Gastrocnemius medialis (tissue), 4 donors: ENCODE data around the gene SHROOM3. TPM values are rescaled to one million over a fixed set of nuclear protein-coding genes. Genes with fewer than 3 reads are reported as not detected.

Source experiments
- ATAC-seq, 2 donors: fragments of 150-250 bp; one replicate each; pipeline ENCODE4 v1.9.1; 2016
- DNase-seq, 2 donors: peaks; one replicate each; pipeline ENCODE4 v3.0.0-alpha.2; 2019
- H3K27ac ChIP-seq, 4 donors: fragments of 200-600 bp; sonication (generic); 1 replicate in 1 of 4; 2 replicates in 3 of 4; pipeline ENCODE4 v1.5.1; 2016 to 2018; ENCODE audit warnings: mild to moderate bottlenecking in 2 of 4, moderate library complexity in 1 of 4
- H3K27me3 ChIP-seq, 3 donors: fragments of 200-600 bp; sonication (generic) in 2 of 3; 1 replicate in 1 of 3; 2 replicates in 2 of 3; pipeline versions ENCODE4 v1.5.1 to v1.6.0; 2016 to 2019; ENCODE audit warnings: mild to moderate bottlenecking in 1 of 3, moderate library complexity in 1 of 3
- H3K36me3 ChIP-seq, 2 donors: fragments of 200-600 bp; sonication (generic) in 1 of 2; one replicate each; pipeline ENCODE4 v1.5.1; 2017 to 2018
- H3K4me1 ChIP-seq, 2 donors: fragments of 200-600 bp; sonication (generic) in 1 of 2; one replicate each; pipeline ENCODE4 v1.5.1; 2016 to 2017; ENCODE audit warnings: mild to moderate bottlenecking in 2 of 2
- H3K4me3 ChIP-seq, 4 donors: fragments of 200-600 bp; sonication (generic) in 3 of 4; 1 replicate in 1 of 4; 2 replicates in 3 of 4; pipeline ENCODE4 v1.5.1; 2016 to 2019; ENCODE audit warnings: mild to moderate bottlenecking in 2 of 4
- H3K9me3 ChIP-seq, 3 donors: fragments of 200-600 bp; sonication (generic) in 2 of 3; 1 replicate in 1 of 3; 2 replicates in 2 of 3; pipeline ENCODE4 v1.5.1; 2016 to 2019
- POLR2A ChIP-seq, 2 donors: fragments of 450-650 bp; IDR thresholded peaks; one replicate each; pipeline ENCODE4 v1.6.1; 2017; ENCODE audit warnings: antibody characterized with exemption in 2 of 2, mild to moderate bottlenecking in 2 of 2, moderate library complexity in 2 of 2
- in situ Hi-C, 4 donors: fragments of 200-750 bp; cut with MboI; loops; one replicate each; pipeline versions ENCODE4 v1.15.0 to v1.8.0; 2017; ENCODE audit warnings: low sequenced_read_pairs in 4 of 4
- intact Hi-C: fragments of 100-400 bp; cut with DNase I; formaldehyde crosslinking; loops from one replicate; pipeline ENCODE4 v1.15.1; 2023; ENCODE audit warnings: low total_unique reads
- total RNA-seq, 4 donors: library from RNA; depleted of rRNA; stranded (reverse); fragments of >200 nt; gene quantifications; one replicate each; pipeline versions ENCODE4 v1.1.0 to v1.2.3, GENCODE V29; 2016
- TF ChIP-seq, protein P1 (sequence below), 5 experiments: fragments of 450-650 bp in 3 of 5; fragments of 200-600 bp in 2 of 5; sonication (generic) in 2 of 5; IDR thresholded peaks in 4 of 5; conservative IDR thresholded peaks in 1 of 5; 1 replicate in 4 of 5; 2 replicates in 1 of 5; pipeline ENCODE4 v1.5.1; 2016 to 2019; ENCODE audit warnings: antibody characterized with exemption in 5 of 5, mild to moderate bottlenecking in 3 of 5, moderate library complexity in 3 of 5

SHROOM3 gene
- total RNA-seq, 4 donors from 2014 or later, result 0.20 to 1.7 (median 0.98) TPM

DNA sequence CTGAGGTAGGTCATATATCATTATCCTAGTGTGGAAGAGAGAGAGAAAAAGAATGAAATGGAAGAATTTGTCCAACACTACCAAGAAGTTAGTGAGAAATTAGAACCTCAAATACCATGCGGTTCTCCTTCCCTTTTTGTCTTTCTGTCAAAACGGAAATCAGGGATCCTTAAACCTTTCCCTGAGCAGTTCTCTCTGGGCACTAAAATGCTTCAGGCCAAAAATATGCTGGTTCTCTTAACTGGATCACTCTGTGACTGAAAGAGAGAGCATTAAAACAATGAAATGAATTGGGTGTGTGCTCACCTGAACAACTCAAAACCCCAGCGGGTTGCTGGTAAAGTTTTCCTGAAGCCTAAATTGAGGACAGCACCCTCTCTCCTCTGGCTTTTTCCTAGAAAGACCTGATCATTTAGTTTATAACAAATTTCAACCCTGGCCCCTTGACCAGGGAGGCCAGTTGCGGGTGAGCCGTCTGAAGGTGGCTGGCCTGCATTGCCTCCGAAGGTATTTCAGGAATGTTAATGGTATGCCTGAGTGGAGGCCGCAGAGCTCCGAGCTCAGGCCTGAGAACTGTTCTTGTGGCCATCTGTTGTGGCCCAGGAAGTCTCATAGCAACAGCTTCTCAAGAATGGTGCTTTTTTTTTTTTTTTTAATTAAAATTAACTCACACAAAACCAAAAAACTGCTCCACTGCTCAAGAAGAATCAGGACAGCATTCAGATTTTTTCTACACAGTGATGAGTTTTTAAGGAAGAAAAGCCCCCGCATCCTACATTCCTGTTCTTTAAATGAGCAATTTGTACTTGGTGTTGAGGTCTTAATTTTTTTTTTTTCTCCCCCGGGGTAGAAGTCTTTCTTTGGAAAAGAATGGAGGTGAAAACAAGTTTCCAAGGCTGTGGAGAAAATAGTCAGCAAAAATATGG is 155.1 kb downstream of the SHROOM3 start:
- Histone ChIP-seq H3K36me3 (no peaks in the 10 kb centered on the region), H3K27me3 (peaks cover 0 to 2% (median 0%) of the 10 kb centered on the region in 3 donors), H3K9me3 (no peaks in the 10 kb centered on the region), H3K27ac (no peak overlapping the region), H3K4me1 (peaks cover 0 to 10% of the 10 kb centered on the region in 2 donors), H3K4me3 (no peak overlapping the region)
- ATAC-seq (no peak), DNase-seq (no peak)
- TF ChIP-seq POLR2A (IDR thresholded peaks at IDR 0.05), result no peak
- TF ChIP-seq, protein P1, sequence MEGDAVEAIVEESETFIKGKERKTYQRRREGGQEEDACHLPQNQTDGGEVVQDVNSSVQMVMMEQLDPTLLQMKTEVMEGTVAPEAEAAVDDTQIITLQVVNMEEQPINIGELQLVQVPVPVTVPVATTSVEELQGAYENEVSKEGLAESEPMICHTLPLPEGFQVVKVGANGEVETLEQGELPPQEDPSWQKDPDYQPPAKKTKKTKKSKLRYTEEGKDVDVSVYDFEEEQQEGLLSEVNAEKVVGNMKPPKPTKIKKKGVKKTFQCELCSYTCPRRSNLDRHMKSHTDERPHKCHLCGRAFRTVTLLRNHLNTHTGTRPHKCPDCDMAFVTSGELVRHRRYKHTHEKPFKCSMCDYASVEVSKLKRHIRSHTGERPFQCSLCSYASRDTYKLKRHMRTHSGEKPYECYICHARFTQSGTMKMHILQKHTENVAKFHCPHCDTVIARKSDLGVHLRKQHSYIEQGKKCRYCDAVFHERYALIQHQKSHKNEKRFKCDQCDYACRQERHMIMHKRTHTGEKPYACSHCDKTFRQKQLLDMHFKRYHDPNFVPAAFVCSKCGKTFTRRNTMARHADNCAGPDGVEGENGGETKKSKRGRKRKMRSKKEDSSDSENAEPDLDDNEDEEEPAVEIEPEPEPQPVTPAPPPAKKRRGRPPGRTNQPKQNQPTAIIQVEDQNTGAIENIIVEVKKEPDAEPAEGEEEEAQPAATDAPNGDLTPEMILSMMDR (IDR thresholded peaks at IDR 0.05 in 4 of 5, conservative IDR thresholded peaks at IDR 0.05 in 1 of 5), result no peak
- in situ Hi-C loops (no loop called here), intact Hi-C loops (no loop called here)

DNA sequence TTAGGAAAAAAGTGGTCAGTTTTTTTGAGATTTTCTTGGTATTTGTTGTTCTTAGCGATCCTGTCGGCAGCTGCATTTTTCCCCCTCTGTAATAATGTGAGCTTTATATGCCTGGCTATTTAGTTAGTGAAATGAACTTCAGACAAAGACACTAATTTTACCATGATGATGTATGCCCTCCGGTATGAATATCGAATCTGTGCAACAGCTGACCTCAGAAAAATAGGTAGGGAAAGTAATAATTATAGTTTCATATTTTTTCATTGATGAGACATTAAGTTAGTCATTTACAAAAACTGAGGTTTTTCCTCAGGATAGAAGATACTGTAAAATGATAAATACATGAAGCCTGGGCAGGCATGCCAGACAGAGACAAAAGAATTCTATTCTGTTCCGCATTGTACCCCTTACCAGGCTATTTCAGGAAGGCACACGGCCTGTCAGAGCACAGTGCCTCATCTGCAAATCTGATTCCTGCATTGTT is 155.8 kb downstream of the SHROOM3 start:
- H3K4me1 ChIP-seq, result peaks cover 0 to 7% of the 10 kb centered on the region in 2 donors
- DNase-seq (no peak), ATAC-seq (no peak)
- in situ Hi-C loops, result no loop called here
- no peaks in the 10 kb centered on the region for H3K36me3 ChIP-seq
- H3K27ac ChIP-seq, result no peak overlapping the region
- intact Hi-C loops, result no loop called here
- H3K4me3 ChIP-seq, result no peak overlapping the region
- no peak for TF ChIP-seq POLR2A (IDR thresholded peaks at IDR 0.05)
- TF ChIP-seq, protein P1 (IDR thresholded peaks at IDR 0.05 in 4 of 5, conservative IDR thresholded peaks at IDR 0.05 in 1 of 5), result no peak
- H3K9me3 ChIP-seq, result no peaks in the 10 kb centered on the region
- peaks cover 0 to 2% (median 0%) of the 10 kb centered on the region in 3 donors for H3K27me3 ChIP-seq

DNA sequence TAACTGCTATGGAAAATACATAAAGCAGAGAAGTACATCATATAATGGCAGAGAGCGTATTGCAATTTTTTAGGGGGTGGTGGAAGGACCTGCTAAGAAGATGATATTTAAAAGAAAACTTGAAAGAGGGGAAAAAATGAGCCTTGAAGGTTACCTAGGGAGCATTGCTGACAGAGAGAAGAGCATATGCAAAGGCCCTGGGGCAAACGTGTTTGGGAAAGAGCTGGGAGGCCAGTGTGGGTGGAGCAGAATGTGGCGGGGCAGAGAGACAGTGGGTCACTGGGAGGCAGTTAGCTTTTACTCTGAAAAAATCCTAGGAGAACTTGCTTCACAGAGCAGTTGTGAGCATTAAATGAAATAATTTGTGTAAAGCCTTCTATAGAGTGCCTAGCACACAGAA is 157.0 kb downstream of the SHROOM3 start:
- TF ChIP-seq, protein P1 (IDR thresholded peaks at IDR 0.05 in 4 of 5, conservative IDR thresholded peaks at IDR 0.05 in 1 of 5), result no peak
- no peak for TF ChIP-seq POLR2A (IDR thresholded peaks at IDR 0.05)
- DNase-seq (no peak), ATAC-seq (no peak)
- no peaks in the 10 kb centered on the region for H3K36me3 ChIP-seq
- in situ Hi-C loops, result no loop called here
- H3K4me1 ChIP-seq, result peaks cover 0 to 7% of the 10 kb centered on the region in 2 donors
- H3K27ac ChIP-seq, result no peak overlapping the region
- H3K4me3 ChIP-seq, result no peak overlapping the region
- intact Hi-C loops, result no loop called here
- peaks cover 0 to 2% (median 0%) of the 10 kb centered on the region in 3 donors for H3K27me3 ChIP-seq
- no peaks in the 10 kb centered on the region for H3K9me3 ChIP-seq

DNA sequence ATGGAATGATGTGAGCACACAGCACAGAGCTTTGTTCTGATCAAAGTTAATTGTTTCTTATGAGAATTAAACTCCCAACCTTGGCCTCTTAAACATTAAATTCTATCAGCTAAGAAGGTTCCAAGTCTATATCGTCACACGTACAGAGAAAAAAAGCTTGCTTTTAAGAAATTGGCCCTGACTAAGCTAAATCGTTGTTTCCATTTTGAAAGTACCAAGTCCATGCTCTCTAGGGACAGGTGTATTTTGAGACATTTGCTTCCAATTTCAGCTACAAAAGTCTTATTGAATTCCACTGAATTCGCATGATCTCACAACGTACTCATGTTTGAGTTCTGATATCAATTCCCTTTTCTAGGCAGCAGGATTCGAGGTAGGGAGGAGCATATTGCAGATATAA is 157.4 kb downstream of the SHROOM3 start:
- Histone ChIP-seq H3K36me3 (no peaks in the 10 kb centered on the region), H3K27ac (no peak overlapping the region), H3K4me3 (no peak overlapping the region), H3K4me1 (peaks cover 0 to 7% of the 10 kb centered on the region in 2 donors), H3K27me3 (no peaks in the 10 kb centered on the region), H3K9me3 (no peaks in the 10 kb centered on the region)
- intact Hi-C loops (no loop called here), in situ Hi-C loops (no loop called here)
- ATAC-seq (no peak), DNase-seq (no peak)
- no peak for TF ChIP-seq POLR2A (IDR thresholded peaks at IDR 0.05)
- TF ChIP-seq, protein P1 (IDR thresholded peaks at IDR 0.05 in 4 of 5, conservative IDR thresholded peaks at IDR 0.05 in 1 of 5), result no peak
